Stimulated activated CD8-positive, alpha-beta memory T cell treated with anti-CD3 and anti-CD28 coated beads, Interleukin-15, amount 100 ng/mL, for 4 hours (primary cell): ENCODE measurements around the gene BMI1.

Source experiments
- DNase-seq, 2 donors: peaks; one replicate each; pipeline ENCODE4 v3.0.0-alpha.2; 2020; ENCODE audit warnings: low read depth in 2 of 2

The BMI1 gene

DNA sequence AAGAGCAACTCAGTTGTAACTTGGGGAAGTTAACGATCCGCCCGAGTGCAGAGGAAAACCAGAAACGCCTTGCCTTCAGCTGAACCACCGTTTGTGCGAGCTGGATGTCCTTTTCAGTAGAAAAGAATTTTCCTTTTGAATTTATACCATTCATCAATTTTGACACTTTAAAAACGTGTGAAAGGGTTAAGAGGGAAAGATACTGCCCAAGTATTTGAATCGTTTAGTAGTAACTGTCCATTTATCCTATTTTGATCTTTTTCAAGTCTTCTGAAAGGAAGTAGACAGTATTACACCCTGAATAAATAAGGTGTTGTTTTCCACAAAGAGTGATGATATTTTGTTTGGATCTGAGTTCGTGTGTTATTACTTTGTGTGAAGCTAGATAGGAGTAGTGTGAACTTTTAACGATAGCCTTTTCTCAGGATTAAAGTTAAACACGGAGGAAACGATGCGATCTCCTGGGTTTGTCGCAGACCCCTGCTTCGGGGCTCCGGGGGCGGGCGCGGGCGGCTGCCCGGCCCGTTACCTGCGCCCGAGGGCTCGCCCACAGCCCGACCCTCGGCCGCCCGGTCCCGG lies 830 bp upstream of the BMI1 start:
- DNase-seq, result no peak

DNA sequence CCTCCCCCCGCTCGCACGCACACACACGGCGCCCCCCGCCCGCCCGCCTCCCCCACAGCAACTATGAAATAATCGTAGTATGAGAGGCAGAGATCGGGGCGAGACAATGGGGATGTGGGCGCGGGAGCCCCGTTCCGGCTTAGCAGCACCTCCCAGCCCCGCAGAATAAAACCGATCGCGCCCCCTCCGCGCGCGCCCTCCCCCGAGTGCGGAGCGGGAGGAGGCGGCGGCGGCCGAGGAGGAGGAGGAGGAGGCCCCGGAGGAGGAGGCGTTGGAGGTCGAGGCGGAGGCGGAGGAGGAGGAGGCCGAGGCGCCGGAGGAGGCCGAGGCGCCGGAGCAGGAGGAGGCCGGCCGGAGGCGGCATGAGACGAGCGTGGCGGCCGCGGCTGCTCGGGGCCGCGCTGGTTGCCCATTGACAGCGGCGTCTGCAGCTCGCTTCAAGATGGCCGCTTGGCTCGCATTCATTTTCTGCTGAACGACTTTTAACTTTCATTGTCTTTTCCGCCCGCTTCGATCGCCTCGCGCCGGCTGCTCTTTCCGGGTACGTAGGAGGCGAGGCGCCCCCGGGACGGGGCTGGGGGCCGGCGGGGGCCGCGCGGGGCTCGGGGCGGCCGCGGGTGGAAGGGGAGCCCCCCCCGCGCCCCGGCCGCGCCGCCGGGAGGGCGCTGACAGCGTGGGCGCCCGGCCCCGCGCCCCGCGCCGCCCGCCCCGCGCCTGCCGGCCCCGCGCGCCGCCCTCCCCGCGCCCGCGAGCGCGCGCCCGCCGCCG lies 441 bp downstream of the BMI1 start:
- DNase-seq, result no peak

DNA sequence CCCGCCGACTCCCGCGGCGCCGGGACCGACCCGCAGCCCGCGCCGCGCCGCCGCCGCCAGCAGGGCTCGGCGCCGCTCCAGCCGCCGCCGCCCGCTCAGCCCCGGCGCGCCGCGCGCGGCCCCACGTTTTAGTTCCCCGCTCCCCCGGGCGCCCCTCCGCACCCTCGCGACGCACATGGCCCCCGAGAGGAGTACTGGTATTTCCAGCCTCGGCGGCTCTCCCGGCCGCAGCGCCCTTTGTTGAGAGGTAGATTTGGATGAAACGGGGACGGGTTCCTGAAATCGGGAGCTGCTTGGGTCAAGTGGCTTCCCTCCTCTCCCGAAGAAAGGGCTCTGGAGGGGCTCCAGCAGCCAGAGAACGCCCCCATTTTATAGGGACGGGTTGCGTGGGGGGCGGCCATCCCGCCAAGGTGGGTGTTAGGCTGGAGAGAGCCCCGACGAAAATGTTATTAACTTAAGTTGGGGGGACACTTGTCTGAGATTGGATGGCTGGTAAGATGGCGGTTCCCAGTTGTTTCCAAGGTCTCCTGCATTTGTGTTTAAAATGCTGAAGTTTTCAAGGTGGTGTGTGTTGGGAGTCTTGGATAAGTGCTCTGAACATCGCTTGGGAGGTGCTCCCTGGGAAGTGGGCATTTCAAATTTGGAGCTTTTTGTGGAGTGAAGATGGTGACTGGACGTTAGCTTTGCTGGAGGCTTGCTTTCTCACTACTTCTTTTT lies 1.2 kb downstream of the BMI1 start:
- no peak for DNase-seq

DNA sequence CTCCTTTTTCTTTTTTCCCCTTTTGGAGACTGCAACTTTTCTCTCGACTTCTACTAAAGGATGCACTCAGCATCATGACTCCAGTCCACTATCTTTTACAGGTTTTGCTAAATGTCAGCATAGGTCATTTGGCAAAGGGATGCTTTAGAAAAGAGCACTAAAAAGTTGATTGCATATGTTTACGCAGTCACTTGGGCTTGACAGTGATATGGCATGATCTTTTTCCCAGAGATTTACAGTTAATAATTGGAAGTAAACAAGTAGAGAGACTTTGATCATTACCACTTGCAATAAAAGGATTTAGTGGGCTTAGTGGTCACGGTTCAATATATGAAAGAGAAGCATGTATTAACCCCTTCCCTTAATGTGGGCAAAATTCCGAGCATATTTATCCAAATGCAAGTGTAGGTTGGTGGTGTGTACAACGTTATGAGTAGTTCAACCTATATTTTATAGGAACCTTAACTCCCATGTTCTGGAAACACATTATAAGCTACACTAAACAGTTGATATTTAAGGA lies 1.8 kb downstream of the BMI1 start:
- DNase-seq, result no peak

DNA sequence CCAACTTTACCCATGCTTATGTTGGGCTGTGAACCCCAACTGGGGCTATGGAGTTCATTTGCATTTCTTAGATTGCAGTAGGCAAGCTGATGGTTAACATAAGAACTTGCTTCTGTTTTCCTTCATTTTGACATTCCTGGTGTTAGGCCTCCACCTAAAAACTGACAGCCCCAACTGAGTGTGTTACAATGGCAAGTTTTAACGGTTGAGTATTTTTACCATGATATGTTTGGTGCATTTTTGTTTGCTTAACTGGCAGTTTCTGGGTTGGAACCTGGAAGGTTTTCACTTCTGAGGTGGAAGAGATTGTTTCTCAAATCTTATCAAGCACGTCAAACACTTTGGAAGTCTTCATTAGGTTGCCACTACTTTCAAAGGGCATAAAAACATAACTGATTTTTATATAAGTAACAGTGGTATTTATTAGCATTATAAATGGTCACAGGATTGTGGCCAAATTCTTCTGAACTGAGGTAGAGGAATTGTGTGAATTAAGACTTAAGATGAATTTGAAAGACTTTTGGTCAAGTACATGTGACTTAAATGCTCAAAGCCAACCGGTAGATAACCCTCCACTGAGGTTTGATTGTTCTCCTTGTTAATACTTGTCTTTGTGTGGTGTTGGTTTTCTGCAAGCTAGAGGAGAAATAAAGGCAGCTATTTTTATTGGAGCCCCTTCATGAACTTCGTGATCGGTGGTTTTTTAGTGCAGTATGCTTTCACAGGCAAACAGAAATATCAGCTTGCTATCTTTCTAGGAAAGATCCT lies 2.8 kb downstream of the BMI1 start:
- DNase-seq, result no peak

DNA sequence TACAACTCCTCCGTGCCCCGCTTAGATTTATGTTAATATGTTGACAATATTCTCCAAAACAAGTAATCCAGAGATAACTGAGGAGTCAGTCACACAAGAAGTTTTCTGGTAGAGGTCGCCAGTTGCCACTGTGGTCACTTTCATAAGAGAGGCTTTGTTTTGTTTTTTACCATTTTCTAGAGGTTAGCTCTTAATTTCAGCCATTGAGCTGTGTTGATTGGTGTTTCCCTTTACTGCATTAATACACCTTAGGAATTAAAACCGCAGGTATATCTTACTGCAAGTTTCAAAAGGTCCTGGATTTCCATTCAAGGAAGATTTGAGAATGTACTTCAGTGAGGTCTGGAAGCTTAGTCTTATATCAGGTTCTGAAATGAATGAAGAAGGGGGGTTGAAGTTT lies 3.5 kb downstream of the BMI1 start:
- DNase-seq, result no peak

DNA sequence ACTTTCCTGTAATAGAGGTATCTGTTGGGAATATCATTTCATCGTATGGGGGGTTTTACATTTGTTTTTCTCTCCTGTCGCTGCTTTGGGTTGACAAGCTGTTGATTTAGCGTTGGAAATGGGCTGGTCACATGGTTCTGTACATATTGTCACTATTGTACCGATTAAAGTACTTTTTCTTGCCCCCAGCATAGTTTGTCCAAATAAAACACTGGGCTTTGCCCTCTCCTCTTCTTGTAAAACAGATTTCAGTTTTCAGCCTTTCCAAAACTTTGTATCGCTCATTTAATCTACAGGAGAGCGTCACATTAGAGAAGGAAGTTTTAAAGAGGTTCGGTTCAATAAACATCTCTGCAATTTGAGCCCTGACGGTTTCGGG lies 4.0 kb downstream of the BMI1 start:
- no peak for DNase-seq

DNA sequence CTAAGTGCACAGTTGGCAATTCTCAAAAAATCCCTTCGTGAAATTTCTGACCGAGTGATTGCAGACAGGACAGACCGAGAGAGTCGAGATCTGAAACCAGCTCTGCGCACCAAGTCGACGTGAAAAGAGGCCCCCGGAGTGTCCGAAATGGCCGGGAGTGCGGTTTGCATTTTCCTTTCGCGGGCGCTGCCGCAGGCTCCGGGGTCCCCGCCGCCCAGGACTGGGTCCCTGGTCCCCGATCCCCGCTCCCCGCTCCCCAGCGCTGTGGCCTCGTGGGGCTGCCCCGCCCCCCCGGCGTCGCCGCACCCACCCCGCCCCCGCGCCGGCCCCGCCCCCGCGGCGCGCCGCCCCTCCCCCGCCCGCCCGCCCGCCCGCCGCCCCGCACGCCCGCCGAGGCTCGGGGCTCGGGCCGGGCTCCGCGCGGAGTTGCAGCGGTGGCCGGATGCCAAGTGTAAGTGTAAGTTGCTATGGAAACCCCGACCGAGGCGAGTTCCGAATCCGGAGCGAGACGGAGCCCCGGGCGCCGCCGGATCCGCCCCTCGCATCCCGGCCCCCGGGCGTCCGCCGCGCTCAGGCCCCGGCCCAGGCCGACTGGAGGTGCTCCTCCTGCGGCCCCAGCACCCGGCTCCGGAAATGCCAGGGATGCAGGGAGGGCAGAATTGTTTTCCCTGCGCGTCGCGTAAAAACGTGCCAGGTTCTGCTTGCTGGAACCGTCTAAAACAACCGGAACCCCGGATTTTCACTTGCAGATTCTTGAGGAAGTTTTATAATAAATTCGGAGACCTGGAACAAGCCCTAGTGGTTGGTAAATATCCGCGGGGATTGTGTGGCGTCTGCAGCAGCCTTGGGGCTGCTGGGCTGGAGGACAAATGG lies 4.6 kb downstream of the BMI1 start:
- DNase-seq, result no peak

DNA sequence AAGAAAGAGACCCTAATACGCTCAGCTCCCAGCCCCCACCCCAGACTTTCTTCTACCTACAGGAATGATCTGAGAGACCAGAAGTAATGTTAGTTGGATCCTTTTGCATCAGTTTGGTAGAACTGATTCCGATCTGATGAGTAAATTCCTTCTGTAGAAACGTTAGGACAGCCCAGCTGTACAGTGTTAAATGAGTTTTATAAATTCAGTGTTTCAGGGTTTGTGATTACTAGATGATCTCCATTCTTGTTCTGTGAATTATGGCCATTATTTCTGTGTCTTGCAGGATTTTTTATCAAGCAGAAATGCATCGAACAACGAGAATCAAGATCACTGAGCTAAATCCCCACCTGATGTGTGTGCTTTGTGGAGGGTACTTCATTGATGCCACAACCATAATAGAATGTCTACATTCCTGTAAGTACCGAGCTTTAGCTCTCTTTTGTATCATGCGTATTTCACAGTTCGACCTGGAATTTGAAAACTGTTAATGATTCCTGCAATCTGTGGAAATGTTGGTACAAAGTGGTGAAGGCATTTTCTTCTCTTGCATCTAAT lies 5.3 kb downstream of the BMI1 start:
- DNase-seq, result no peak

DNA sequence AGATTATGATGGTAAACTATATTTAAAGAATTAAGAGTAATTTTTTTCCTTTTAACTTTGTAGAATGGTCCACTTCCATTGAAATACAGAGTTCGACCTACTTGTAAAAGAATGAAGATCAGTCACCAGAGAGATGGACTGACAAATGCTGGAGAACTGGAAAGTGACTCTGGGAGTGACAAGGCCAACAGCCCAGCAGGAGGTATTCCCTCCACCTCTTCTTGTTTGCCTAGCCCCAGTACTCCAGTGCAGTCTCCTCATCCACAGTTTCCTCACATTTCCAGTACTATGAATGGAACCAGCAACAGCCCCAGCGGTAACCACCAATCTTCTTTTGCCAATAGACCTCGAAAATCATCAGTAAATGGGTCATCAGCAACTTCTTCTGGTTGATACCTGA lies 8.3 kb downstream of the BMI1 start:
- no peak for DNase-seq

DNA sequence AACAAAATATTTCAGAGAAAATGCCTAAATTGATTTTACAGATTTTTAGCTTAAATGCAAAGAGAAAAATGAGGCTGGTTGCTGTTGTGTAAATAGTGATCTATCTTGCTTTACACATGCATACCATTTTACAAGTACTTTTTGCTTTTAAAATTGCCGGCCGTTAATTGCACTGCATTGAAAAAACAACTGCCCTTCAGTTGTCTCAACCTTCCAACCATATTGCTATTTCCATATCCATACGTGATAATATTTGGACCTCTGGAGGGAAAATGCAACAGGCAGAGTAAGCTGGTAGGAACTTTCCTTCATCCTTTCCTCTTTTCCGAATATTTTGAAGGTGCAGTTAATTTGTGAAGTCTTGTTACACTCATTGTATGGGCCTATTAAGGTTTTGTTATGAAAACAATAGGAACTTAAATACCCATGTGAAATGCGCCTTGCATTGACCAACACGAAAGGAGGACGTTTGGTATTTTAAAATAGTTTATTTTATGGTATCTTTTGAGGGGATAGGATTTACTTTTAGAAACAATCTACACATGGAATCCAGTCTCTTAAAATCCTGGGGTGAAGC lies 11.3 kb downstream of the BMI1 start:
- no peak for DNase-seq

DNA sequence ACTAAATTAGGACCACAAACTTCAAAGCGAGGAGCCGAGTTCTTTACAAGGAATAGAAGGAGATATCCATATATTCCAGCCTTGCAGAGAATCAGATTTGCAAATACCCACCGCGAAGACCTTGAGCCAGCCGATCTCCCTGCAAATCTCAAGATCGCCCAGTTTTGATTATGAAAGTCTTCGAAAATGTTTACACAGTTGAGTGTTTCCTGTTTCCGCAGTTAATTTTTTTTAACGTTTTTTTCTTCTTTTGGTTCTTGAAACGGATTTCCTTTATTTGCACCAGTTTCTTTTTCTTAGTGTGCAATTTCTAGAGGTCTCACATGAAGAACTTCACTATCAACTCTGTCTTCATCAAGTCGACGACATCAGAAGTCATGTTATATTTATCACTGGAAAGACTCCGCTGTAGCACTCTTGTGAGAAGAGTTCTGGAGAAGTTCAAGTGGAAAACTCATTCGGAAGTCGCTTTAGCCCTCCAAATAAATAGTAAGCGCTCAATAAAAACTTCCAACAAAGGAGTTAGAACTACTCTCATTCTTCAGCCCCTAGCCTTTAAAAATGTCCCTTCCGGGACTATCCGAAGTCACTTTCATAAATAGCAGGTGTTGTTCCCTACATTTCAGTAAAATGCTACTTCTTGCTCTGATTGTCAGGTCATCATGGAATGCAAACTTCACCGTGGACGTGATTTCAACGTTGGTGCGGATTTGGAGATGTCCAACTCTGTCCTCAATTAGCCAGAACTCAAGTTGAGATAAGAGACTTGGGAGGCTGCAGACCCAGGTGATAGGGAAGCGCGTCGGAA lies 12.5 kb downstream of the BMI1 start:
- no peak for DNase-seq

DNA sequence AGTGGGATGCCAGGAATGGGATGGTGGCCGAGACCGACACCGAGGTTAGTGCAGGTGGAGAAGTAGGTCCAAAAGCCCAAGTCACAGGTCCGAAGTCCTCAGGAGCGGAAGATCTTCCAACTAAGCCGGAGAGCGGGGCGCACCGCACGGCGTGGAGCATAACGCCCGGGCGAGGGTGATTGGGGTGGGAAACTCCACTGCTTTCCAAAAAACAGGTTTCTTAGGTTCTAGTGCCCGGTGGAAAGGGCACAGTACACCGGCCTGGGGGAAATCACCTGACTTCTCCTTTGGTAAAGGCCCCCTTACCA lies 13.0 kb downstream of the BMI1 start:
- DNase-seq, result no peak

DNA sequence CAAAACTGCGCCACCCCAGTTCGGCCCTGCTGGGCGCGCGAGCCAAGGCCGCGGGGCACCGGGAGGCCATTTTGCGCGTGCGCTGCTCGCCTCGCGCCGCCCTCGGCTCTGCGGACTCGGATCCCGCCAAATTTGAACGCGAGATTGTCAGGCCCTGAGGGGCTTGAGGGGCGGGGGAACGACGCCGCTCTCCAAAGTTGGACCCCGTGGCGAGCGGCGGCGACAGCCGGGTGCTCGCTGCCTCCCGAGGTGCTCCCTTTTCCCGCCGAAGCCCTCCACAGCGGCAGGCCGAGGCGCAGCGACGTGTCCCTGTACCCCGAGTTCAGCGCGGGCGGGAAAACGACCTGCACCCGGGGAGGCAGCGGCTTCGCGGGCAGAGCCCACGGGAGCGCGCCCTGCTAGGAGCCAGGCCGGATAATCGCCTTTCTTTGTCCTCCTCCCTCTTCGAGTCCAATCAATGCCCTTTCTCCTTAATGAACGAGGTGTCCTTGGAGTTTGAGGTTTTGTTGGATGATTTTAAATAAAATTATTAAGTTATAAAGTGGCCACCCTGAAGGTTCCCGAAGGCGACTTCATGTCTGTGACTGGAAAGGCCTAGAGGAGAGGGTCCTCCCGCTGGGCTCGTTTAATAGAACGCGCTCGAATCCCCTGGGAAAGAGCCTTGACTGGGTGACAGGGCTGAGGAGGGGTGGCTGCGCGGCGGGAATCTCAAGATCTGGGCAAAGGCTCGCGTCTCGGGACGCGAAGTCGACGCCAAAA lies 13.7 kb downstream of the BMI1 start:
- DNase-seq, result no peak

DNA sequence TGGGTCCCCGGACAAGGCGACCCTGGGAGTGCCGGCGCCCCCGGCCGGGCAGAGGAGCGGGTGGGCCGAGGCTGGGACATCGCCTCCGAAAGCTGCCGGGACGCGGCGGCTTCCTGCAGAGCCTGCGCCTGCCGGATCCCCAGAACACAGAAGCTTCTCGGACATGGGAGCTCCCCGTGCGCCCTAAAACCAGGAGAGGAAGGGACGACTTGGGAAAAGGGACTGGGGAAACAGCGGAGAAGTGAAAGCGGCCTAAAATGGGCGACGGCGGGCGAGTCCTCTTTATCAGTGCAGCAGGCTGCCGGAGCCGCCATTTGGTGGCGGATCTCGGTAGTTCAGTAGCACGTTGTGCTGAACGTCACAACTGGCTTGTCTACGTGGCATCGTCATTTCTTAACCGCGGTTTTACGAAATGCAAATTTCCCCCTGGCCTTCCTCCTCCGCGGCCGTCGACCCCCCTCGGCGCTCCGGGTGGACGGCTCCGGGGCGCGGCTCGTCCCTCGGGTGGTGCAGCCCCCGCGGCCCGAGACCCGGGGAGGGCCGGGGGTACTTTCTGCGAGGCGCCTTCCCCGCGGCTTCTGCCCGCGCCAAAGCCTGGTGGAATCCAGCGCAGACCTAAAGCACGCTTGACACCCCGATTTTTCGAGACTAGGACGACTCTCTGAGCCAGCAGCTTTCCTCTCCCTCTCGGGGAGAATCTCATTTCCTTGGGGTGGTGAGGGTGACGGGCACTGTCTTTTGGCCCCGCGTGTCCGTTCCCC lies 14.5 kb downstream of the BMI1 start:
- no peak for DNase-seq

DNA sequence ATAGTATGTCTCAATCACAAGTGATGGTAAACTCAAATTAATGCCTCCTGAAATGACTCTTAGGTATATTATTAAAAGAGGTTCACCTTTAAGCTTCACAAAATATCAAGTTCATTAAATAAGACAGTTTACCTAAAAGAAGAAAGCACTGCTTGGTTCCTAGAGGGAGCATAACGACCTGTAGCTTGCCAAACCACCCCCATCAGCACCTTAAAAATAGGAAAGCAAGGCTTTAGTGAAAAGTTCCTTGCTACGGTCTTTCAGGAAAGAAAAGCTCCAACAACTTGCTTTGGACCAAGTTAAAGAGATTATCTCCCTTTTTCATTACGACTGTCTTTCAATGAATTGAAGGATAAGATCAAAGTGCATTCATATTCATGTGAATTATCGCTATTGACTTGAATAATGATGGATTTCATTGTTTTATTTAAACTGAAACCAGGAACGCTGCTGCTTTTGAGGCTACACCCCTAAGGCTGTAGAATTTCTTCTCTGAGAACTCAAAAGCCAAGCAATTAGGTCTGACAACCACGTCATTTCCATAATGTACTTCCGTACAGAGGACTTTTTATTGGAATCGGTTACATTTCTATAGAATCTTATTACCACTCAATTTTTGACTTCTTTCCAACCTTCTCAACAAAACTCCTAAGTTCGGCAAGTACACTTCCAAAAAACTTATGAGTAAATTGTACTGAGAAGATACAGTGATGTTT lies 17.4 kb downstream of the BMI1 start:
- no peak for DNase-seq

DNA sequence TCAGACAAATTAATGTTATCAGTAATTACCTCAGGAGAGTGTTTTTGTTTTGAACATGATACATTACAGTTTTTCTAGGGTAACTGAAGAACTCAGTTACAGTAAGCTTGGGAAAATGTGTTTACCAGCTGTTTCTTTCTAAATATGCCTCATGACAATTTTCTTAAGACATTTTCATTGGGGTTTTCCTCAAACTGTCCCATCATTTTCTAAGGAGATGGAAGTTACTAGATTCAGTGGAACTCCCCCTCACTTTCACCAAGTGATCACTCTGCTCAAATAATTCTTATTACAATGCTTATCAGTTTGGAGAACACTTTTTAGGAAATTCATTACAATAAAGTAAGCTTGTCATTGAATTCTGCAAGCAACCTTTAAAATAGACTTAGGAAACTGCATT lies 18.0 kb downstream of the BMI1 start:
- DNase-seq, result no peak
